Spleen (tissue), 11 donors: ENCODE measurements around the gene SHBG. TPM values are rescaled to one million over a fixed set of nuclear protein-coding genes. Genes with fewer than 3 reads are reported as not detected.

Experiments
- DNase-seq: peaks from one replicate; pipeline ENCODE4 v3.0.0-alpha.2; 2020
- H3K27ac ChIP-seq, 8 donors: fragments of 200-600 bp; sonication (generic) in 7 of 8; 1 replicate in 4 of 8; 2 replicates in 4 of 8; pipeline versions ENCODE4 v1.5.0 to v1.8.0; 2016 to 2021; ENCODE audit warnings: inconsistent platforms in 4 of 8, mild to moderate bottlenecking in 4 of 8, moderate library complexity in 1 of 8
- H3K27me3 ChIP-seq, 7 donors: fragments of 200-600 bp; sonication (generic) in 6 of 7; replicated peaks in 1 of 7; 1 replicate in 4 of 7; 2 replicates in 3 of 7; pipeline versions ENCODE4 v1.5.0 to v1.8.0; 2016 to 2021; ENCODE audit warnings: inconsistent platforms in 3 of 7, mild to moderate bottlenecking in 1 of 7
- H3K36me3 ChIP-seq, 6 donors: fragments of 200-600 bp; sonication (generic) in 5 of 6; 1 replicate in 4 of 6; 2 replicates in 2 of 6; pipeline versions ENCODE4 v1.5.0 to v1.8.0; 2016 to 2021; ENCODE audit warnings: inconsistent platforms in 2 of 6
- H3K4me1 ChIP-seq, 6 donors: fragments of 200-600 bp; sonication (generic) in 5 of 6; 1 replicate in 3 of 6; 2 replicates in 3 of 6; pipeline versions ENCODE4 v1.5.0 to v1.8.0; 2016 to 2021; ENCODE audit warnings: inconsistent platforms in 3 of 6
- H3K4me3 ChIP-seq, 8 donors: fragments of 200-600 bp; sonication (generic) in 7 of 8; 1 replicate in 4 of 8; 2 replicates in 4 of 8; pipeline versions ENCODE4 v1.5.0 to v1.8.0; 2016 to 2021; ENCODE audit warnings: inconsistent platforms in 4 of 8, mild to moderate bottlenecking in 4 of 8, moderate library complexity in 2 of 8
- H3K9me3 ChIP-seq, 8 donors: fragments of 200-600 bp; sonication (generic) in 7 of 8; 1 replicate in 4 of 8; 2 replicates in 4 of 8; pipeline versions ENCODE4 v1.5.0 to v1.8.0; 2016 to 2021; ENCODE audit warnings: inconsistent platforms in 4 of 8
- CTCF ChIP-seq, 11 experiments: fragments of 200-600 bp in 7 of 11; fragments of 450-650 bp in 4 of 11; sonication (generic) in 4 of 11; IDR thresholded peaks in 8 of 11; conservative IDR thresholded peaks in 3 of 11; 1 replicate in 7 of 11; 2 replicates in 4 of 11; pipeline versions ENCODE4 v1.4.0 to v1.8.0; 2016 to 2021; ENCODE audit warnings: antibody characterized with exemption in 11 of 11, inconsistent platforms in 4 of 11, mild to moderate bottlenecking in 1 of 11
- POLR2A ChIP-seq, 3 donors: fragments of 450-650 bp; IDR thresholded peaks; one replicate each; pipeline ENCODE4 v1.5.1; 2017; ENCODE audit warnings: antibody characterized with exemption in 3 of 3, mild to moderate bottlenecking in 1 of 3
- POLR2AphosphoS5 ChIP-seq, 3 donors: sonication (generic); formaldehyde crosslinking; IDR thresholded peaks; one replicate each; pipeline ENCODE4 v1.5.1; 2017; ENCODE audit warnings: antibody characterized with exemption in 3 of 3
- WGBS, 5 donors: extraction: QIAGEN DNeasy Blood & Tissue Kit in 3 of 5; methylation state at CpG; one replicate each; pipeline versions ENCODE4 v1.1.5 to v1.1.7; 2013 to 2018; 5-methylcytosine and 5-hydroxymethylcytosine counted together
- intact Hi-C: fragments of 100-400 bp; cut with DNase I; formaldehyde crosslinking; loops from one replicate; pipeline ENCODE4 v1.15.0; 2023; ENCODE audit warnings: low total_unique reads
- polyA plus RNA-seq, 3 donors: library from polyadenylated mRNA; stranded (reverse); fragments of 200-250 nt; gene quantifications; one replicate each; pipeline ENCODE4 v1.2.1, GENCODE V29; 2013
- total RNA-seq, 7 donors: library from RNA; depleted of rRNA in 3 of 7; stranded (reverse); fragments of >200 nt in 3 of 7; fragmentation: NEBNext Ultra II Directional in 4 of 7; extraction: Animal tissue kit (Norgen Biotek cat#: 25700) in 4 of 7; gene quantifications; one replicate each; pipeline versions ENCODE4 v1.1.0 to v1.2.1, GENCODE V29; 2016 to 2021
- donor health status: healthy with polysubstance abuse.
- donor health status: DM: no; HTN: no; CAD: no; lungs with moderate emphysema.
- donor health status: DM: no; HTN: no; CAD: no.
- donor health status: Bipolar disorder and iron deficiency.
- donor health status: healthy.
- donor health status: DM: no; HTN: no; CAD: no.
- donor health status: DM: yes; HTN: yes; CAD: no.

SHBG gene
- total and polyA plus RNA-seq, 10 donors, result 0.27 to 1.9 (median 0.53) TPM; not detected in 2

GRCh38 chr17:7626307-7626706 lies 3.6 kb upstream of the SHBG start:
- no peaks in the 10 kb centered on the region for H3K27me3 ChIP-seq
- no peaks in the 10 kb centered on the region for H3K9me3 ChIP-seq
- H3K36me3 ChIP-seq, result peaks cover 0 to 14% (median 0%) of the 10 kb centered on the region in 6 donors
- 52 to 75% (median 64%) methylated on average over 7 of the region's 7 CpGs for WGBS, 5 donors
- no peak for DNase-seq
- TF ChIP-seq POLR2A (IDR thresholded peaks at IDR 0.05), result no peak
- TF ChIP-seq POLR2AphosphoS5 (IDR thresholded peaks at IDR 0.05), result peak in 2 of 3 donors; percentile 29 to 35
- no peak for TF ChIP-seq CTCF (IDR thresholded peaks at IDR 0.05 in 8 of 11, conservative IDR thresholded peaks at IDR 0.05 in 3 of 11)
- peaks cover 9 to 28% (median 19%) of the 10 kb centered on the region in 6 donors for H3K4me1 ChIP-seq
- intact Hi-C loops, result loop anchor here (10.0 kb wide), 1 partner anchor 58 kb away; the partner anchor contains the start of genes TP53 and WRAP53
- peak overlapping the region in 7 of 8 donors; percentile 82 to 97 (median 91) for H3K27ac ChIP-seq
- peak overlapping the region in 5 of 8 donors; percentile 56 to 84 (median 58) for H3K4me3 ChIP-seq

GRCh38 chr17:7626956-7627249 lies 3.0 kb upstream of the SHBG start:
- WGBS, 5 donors, result 23 to 33% (median 32%) methylated on average over 6 of the region's 6 CpGs
- Histone ChIP-seq H3K36me3 (peaks cover 0 to 14% (median 0%) of the 10 kb centered on the region in 6 donors), H3K4me3 (peak overlapping the region; percentile 52 to 84 (median 58)), H3K9me3 (no peaks in the 10 kb centered on the region), H3K27me3 (no peaks in the 10 kb centered on the region), H3K27ac (peak overlapping the region; percentile 82 to 97 (median 91)), H3K4me1 (peaks cover 9 to 28% (median 19%) of the 10 kb centered on the region in 6 donors)
- DNase-seq, result no peak
- TF ChIP-seq POLR2AphosphoS5 (IDR thresholded peaks at IDR 0.05) (no peak), CTCF (IDR thresholded peaks at IDR 0.05 in 8 of 11, conservative IDR thresholded peaks at IDR 0.05 in 3 of 11) (no peak), POLR2A (IDR thresholded peaks at IDR 0.05) (no peak)
- intact Hi-C loops, result loop anchor here (10.0 kb wide), 1 partner anchor 58 kb away; the partner anchor contains the start of genes TP53 and WRAP53

GRCh38 chr17:7627250-7628121 lies 2.4 kb upstream of the SHBG start, which contains the start of gene SAT2:
SAT2 (minus strand) TSS chr17:7627821; CDS start chr17:7627635, 186 bp downstream.
- Histone ChIP-seq H3K27ac (peak within 1 kb of the TSS; percentile 82 to 97 (median 91)), H3K36me3 (peaks cover 0 to 14% (median 0%) of the 10 kb centered on the region in 6 donors), H3K9me3 (no peaks in the 10 kb centered on the region), H3K27me3 (no peaks in the 10 kb centered on the region), H3K4me3 (peak within 1 kb of the TSS; percentile 52 to 84 (median 58)), H3K4me1 (peaks cover 9 to 29% (median 19%) of the 10 kb centered on the region in 6 donors)
- peak; percentile 96 for DNase-seq
- TF ChIP-seq POLR2AphosphoS5 (IDR thresholded peaks at IDR 0.05) (peak; percentile 90 to 91 (median 91)), CTCF (IDR thresholded peaks at IDR 0.05 in 8 of 11, conservative IDR thresholded peaks at IDR 0.05 in 3 of 11) (no peak), POLR2A (IDR thresholded peaks at IDR 0.05) (peak in 2 of 3 donors; percentile 8 to 68)
- intact Hi-C loops, result loop anchor here (10.0 kb wide), 1 partner anchor 57 kb away; the partner anchor contains the start of genes TP53 and WRAP53
- 0 to 2% (median 1%) methylated on average over 32 to 54 of the region's 54 CpGs for WGBS, 5 donors
